ENCODE measurements around the gene RALGAPA1. TPM values are rescaled to one million over a fixed set of nuclear protein-coding genes. Genes with fewer than 3 reads are reported as not detected.

The RALGAPA1 gene
- total and polyA plus RNA-seq, 2 of the 13 experiments (the other 11 are each of a cell fraction or from before 2014, with no cell fraction given), result 65.0 to 89.2 TPM

DNA sequence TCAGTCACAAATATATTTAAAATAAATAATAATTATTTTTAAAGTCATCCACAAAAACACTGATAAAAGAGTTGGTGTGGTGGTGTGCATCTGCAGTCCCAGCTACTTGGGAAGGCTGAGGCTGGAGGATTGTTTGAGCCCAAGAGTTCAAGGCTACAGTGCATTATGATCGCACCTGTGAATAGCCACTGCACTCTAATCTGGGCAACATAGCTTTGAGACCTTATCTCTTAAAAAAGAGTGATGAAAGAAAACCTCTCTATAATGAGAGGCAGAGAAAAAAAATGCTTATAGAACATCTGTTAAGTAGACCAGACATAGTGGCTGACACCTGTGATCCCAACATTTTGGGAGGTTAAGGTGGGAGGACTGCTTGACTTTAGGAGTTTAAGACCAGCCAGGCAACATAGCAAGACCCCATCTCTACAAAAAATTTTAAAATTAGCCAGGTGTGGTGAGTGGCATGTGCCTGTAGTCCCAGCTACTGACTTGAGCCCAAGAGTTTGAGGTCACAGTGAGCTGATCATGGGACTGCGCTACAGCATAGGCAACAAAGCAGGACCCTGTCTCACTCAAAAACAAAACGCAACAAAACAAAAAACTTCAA, 50.5 kb downstream of the RALGAPA1 start (continued):
- TF ChIP-seq, protein P1, sequence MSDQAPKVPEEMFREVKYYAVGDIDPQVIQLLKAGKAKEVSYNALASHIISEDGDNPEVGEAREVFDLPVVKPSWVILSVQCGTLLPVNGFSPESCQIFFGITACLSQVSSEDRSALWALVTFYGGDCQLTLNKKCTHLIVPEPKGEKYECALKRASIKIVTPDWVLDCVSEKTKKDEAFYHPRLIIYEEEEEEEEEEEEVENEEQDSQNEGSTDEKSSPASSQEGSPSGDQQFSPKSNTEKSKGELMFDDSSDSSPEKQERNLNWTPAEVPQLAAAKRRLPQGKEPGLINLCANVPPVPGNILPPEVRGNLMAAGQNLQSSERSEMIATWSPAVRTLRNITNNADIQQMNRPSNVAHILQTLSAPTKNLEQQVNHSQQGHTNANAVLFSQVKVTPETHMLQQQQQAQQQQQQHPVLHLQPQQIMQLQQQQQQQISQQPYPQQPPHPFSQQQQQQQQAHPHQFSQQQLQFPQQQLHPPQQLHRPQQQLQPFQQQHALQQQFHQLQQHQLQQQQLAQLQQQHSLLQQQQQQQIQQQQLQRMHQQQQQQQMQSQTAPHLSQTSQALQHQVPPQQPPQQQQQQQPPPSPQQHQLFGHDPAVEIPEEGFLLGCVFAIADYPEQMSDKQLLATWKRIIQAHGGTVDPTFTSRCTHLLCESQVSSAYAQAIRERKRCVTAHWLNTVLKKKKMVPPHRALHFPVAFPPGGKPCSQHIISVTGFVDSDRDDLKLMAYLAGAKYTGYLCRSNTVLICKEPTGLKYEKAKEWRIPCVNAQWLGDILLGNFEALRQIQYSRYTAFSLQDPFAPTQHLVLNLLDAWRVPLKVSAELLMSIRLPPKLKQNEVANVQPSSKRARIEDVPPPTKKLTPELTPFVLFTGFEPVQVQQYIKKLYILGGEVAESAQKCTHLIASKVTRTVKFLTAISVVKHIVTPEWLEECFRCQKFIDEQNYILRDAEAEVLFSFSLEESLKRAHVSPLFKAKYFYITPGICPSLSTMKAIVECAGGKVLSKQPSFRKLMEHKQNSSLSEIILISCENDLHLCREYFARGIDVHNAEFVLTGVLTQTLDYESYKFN (CRISPR knock-in tag; conservative IDR thresholded peaks at IDR 0.05), result peak; percentile 55
- TF ChIP-seq ATRX (CRISPR knock-in tag; IDR thresholded peaks at IDR 0.05; ENCODE audit: borderline replicate concordance) (no peak), ZNF777 (CRISPR knock-in tag; IDR thresholded peaks at IDR 0.05) (no peak), CHD2 (IDR thresholded peaks at IDR 0.05; ENCODE audit: low read depth, low read length) (no peak), TGIF2 (CRISPR knock-in tag; IDR thresholded peaks at IDR 0.05) (no peak), FOXP1 (IDR thresholded peaks at IDR 0.05) (no peak), FOXP1 (CRISPR knock-in tag; IDR thresholded peaks at IDR 0.05) (peak; percentile 46; the same call in 1 of the 2 replicates), MEF2D (CRISPR knock-in tag; IDR thresholded peaks at IDR 0.05) (no peak), SPEN (CRISPR knock-in tag; IDR thresholded peaks at IDR 0.05; ENCODE audit: low read depth) (0 out of 2 replicates have a peak, but pooled peaks have one; percentile 1), FOXA3 (CRISPR knock-in tag; IDR thresholded peaks at IDR 0.05) (peak; percentile 5; the same call in 1 of the 2 replicates), ZNF781 (CRISPR knock-in tag; IDR thresholded peaks at IDR 0.05; ENCODE audit: borderline replicate concordance, not compliant biosample characterization) (no peak), SIN3B (IDR thresholded peaks at IDR 0.05; ENCODE audit: low read length) (no peak), ZNF792 (CRISPR knock-in tag; IDR thresholded peaks at IDR 0.05) (0 out of 2 replicates have a peak, but pooled peaks have one; percentile 44), ZNF709 (CRISPR knock-in tag; IDR thresholded peaks at IDR 0.05) (no peak), FLYWCH1 (CRISPR knock-in tag; IDR thresholded peaks at IDR 0.05) (no peak), RARA (CRISPR knock-in tag; IDR thresholded peaks at IDR 0.05) (peak; percentile 66), ZNF788 (CRISPR knock-in tag; IDR thresholded peaks at IDR 0.05; ENCODE audit: borderline replicate concordance) (no peak; the same call in 1 of the 2 replicates), NAIF1 (CRISPR knock-in tag; IDR thresholded peaks at IDR 0.05; ENCODE audit: borderline replicate concordance) (no peak), PPARG (CRISPR knock-in tag; conservative IDR thresholded peaks at IDR 0.05) (0 out of 2 replicates have a peak, but pooled peaks have one; percentile 26), ZNF383 (CRISPR knock-in tag; IDR thresholded peaks at IDR 0.05; ENCODE audit: borderline replicate concordance) (no peak), FOSL1 (CRISPR knock-in tag; IDR thresholded peaks at IDR 0.05; ENCODE audit: borderline replicate concordance) (no peak), CEBPG (CRISPR knock-in tag; IDR thresholded peaks at IDR 0.05) (peak; percentile 23)
- TF ChIP-seq, protein P2, sequence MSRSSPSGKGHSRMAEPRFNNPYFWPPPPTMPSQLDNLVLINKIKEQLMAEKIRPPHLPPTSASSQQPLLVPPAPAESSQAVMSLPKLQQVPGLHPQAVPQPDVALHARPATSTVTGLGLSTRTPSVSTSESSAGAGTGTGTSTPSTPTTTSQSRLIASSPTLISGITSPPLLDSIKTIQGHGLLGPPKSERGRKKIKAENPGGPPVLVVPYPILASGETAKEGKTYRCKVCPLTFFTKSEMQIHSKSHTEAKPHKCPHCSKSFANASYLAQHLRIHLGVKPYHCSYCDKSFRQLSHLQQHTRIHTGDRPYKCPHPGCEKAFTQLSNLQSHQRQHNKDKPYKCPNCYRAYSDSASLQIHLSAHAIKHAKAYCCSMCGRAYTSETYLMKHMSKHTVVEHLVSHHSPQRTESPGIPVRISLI (CRISPR knock-in tag; IDR thresholded peaks at IDR 0.05; ENCODE audit: borderline replicate concordance), result peak; percentile 74
- TF ChIP-seq, protein P3, sequence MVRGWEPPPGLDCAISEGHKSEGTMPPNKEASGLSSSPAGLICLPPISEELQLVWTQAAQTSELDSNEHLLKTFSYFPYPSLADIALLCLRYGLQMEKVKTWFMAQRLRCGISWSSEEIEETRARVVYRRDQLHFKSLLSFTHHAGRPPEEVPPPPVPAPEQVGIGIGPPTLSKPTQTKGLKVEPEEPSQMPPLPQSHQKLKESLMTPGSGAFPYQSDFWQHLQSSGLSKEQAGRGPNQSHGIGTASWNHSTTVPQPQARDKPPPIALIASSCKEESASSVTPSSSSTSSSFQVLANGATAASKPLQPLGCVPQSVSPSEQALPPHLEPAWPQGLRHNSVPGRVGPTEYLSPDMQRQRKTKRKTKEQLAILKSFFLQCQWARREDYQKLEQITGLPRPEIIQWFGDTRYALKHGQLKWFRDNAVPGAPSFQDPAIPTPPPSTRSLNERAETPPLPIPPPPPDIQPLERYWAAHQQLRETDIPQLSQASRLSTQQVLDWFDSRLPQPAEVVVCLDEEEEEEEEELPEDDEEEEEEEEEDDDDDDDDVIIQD (CRISPR knock-in tag; IDR thresholded peaks at IDR 0.05; ENCODE audit: low read depth), result peak; percentile 64; the same call in 1 of the 2 replicates
- TF ChIP-seq, protein P4, sequence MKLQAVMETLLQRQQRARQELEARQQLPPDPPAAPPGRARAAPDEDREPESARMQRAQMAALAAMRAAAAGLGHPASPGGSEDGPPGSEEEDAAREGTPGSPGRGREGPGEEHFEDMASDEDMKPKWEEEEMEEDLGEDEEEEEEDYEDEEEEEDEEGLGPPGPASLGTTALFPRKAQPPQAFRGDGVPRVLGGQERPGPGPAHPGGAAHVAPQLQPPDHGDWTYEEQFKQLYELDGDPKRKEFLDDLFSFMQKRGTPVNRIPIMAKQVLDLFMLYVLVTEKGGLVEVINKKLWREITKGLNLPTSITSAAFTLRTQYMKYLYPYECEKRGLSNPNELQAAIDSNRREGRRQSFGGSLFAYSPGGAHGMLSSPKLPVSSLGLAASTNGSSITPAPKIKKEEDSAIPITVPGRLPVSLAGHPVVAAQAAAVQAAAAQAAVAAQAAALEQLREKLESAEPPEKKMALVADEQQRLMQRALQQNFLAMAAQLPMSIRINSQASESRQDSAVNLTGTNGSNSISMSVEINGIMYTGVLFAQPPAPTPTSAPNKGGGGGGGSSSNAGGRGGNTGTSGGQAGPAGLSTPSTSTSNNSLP (IDR thresholded peaks at IDR 0.05; ENCODE audit: low read depth, low read length), result peak; percentile 51; the same call in 1 of the 2 replicates
